H1 (cell line): Measurements from ENCODE around the gene CREB3L1. TPM values are rescaled to one million over a fixed set of nuclear protein-coding genes. Genes with fewer than 3 reads are reported as not detected.

Experiments used
- CREB1 ChIP-seq: IDR thresholded peaks from 2 replicates; pipeline ENCODE4 v1.6.1; 2012; ENCODE audit warnings: inconsistent platforms
- FOSL1 ChIP-seq: IDR thresholded peaks from 2 replicates; pipeline ENCODE4 v1.6.1; 2011; ENCODE audit warnings: mild to moderate bottlenecking, low read depth, low read length, moderate library complexity; ENCODE audit not compliant: insufficient read depth
- NRF1 ChIP-seq: IDR thresholded peaks from 2 replicates; pipeline ENCODE4 v1.6.1; 2011; ENCODE audit warnings: mild to moderate bottlenecking, low read depth, low read length, improper control_type of control experiment
- SP4 ChIP-seq: IDR thresholded peaks from 2 replicates; pipeline ENCODE4 v1.6.1; 2012; ENCODE audit warnings: low read length, inconsistent platforms
- polyA plus RNA-seq, 7 experiments: library from polyadenylated mRNA; depleted of rRNA in 3 of 7; stranded (reverse) in 5 of 7; unstranded in 2 of 7; fragments of >200 nt in 5 of 7; fragments of 200-250 nt in 2 of 7; gene quantifications; 1 replicate in 5 of 7; 2 replicates in 1 of 7; 4 replicates in 1 of 7; pipeline versions ENCODE4 v1.2.1 to v1.2.3, GENCODE V29; 2011 to 2013; ENCODE audit warnings: missing spikeins in 2 of 7, mixed read lengths in 2 of 7
- total RNA-seq: library from RNA; stranded (reverse); fragmentation: NEBNext Ultra II Directional; extraction: Animal tissue kit (Norgen Biotek cat#: 25700); gene quantifications from 2 replicates; pipeline ENCODE4 v1.2.1, GENCODE V29; 2021

The CREB3L1 gene
- total and polyA plus RNA-seq, 2 of the 8 experiments (the other 6 are each of a cell fraction or from before 2014, with no cell fraction given) = 4.1 to 12.7 TPM

- no peak for TF ChIP-seq NRF1
- no peak for TF ChIP-seq SP4
- TF ChIP-seq FOSL1 = no peak
- no peak for TF ChIP-seq CREB1
Measured at GRCh38 chr11:46343520-46343919, 66.1 kb downstream of the CREB3L1 start (continued).
